ENCODE measurements around the gene MYH9. TPM values are rescaled to one million over a fixed set of nuclear protein-coding genes. Genes with fewer than 3 reads are reported as not detected.

The MYH9 gene
- polyA plus RNA-seq, 1 donor from 2014 or later, result 7.1 TPM

GRCh38 chr22:36294801-36295200, 93.0 kb downstream of the MYH9 start:
- Histone ChIP-seq H2AFZ (ENCODE audit: low read depth, low read length) (no peak overlapping the region), H4K20me1 (ENCODE audit: insufficient read depth) (no peaks in the 10 kb centered on the region), H3K9me2 (ENCODE audit: insufficient read depth, low read length) (no peaks in the 10 kb centered on the region), H3K36me3 (ENCODE audit: insufficient read depth, low read length) (peaks cover under 1% of the 10 kb centered on the region), H3K79me2 (replicated peaks; ENCODE audit: insufficient read depth, low read length) (no peaks in the 10 kb centered on the region), H3F3A (ENCODE audit: insufficient read depth, low read length, poor library complexity, severe bottlenecking) (no peaks in the 10 kb centered on the region), H3K27ac (ENCODE audit: low read length) (no peak overlapping the region), H3K4me2 (ENCODE audit: low read length) (no peak overlapping the region), H3K27me3 (ENCODE audit: insufficient read depth, low read depth, low read length) (no peaks in the 10 kb centered on the region), H3K4me3 (ENCODE audit: low read length) (no peak overlapping the region), H3K9ac (ENCODE audit: low read length) (no peak overlapping the region), H3K9me3 (ENCODE audit: low read length) (no peaks in the 10 kb centered on the region)
- TF ChIP-seq SMC3 (conservative IDR thresholded peaks at IDR 0.05; ENCODE audit: poor library complexity), result no peak
- TF ChIP-seq TAF1 (IDR thresholded peaks at IDR 0.05; ENCODE audit: low read depth), result no peak
- no peak for TF ChIP-seq CTCF (IDR thresholded peaks at IDR 0.05; ENCODE audit: poor library complexity, severe bottlenecking)
- no peak for TF ChIP-seq RAD21 (conservative IDR thresholded peaks at IDR 0.05)
- no peak for TF ChIP-seq POLR2AphosphoS5 (IDR thresholded peaks at IDR 0.05)
- TF ChIP-seq REST (IDR thresholded peaks at IDR 0.05; ENCODE audit: borderline replicate concordance), result no peak
- no peak for TF ChIP-seq EP300 (conservative IDR thresholded peaks at IDR 0.05; ENCODE audit: poor library complexity, severe bottlenecking)
- TF ChIP-seq EZH2 (IDR thresholded peaks at IDR 0.05; ENCODE audit: borderline replicate concordance, insufficient read depth, low read length, poor library complexity, severe bottlenecking), result no peak
- TF ChIP-seq MXI1 (conservative IDR thresholded peaks at IDR 0.05; ENCODE audit: poor library complexity, severe bottlenecking), result no peak

- Histone ChIP-seq H3K9ac (ENCODE audit: low read length) (no peak overlapping the region), H3K79me2 (replicated peaks; ENCODE audit: insufficient read depth, low read length) (no peaks in the 10 kb centered on the region), H3K27me3 (ENCODE audit: insufficient read depth, low read depth, low read length) (no peaks in the 10 kb centered on the region), H3K9me2 (ENCODE audit: insufficient read depth, low read length) (no peaks in the 10 kb centered on the region), H3K4me3 (ENCODE audit: low read length) (no peak overlapping the region), H4K20me1 (ENCODE audit: insufficient read depth) (no peaks in the 10 kb centered on the region), H3F3A (ENCODE audit: insufficient read depth, low read length, poor library complexity, severe bottlenecking) (no peaks in the 10 kb centered on the region), H3K4me2 (ENCODE audit: low read length) (no peak overlapping the region), H3K9me3 (ENCODE audit: low read length) (no peaks in the 10 kb centered on the region), H3K27ac (ENCODE audit: low read length) (no peak overlapping the region), H3K36me3 (ENCODE audit: insufficient read depth, low read length) (peaks cover 6% of the 10 kb centered on the region), H2AFZ (ENCODE audit: low read depth, low read length) (no peak overlapping the region)
- TF ChIP-seq EZH2 (IDR thresholded peaks at IDR 0.05; ENCODE audit: borderline replicate concordance, insufficient read depth, low read length, poor library complexity, severe bottlenecking) (no peak), REST (IDR thresholded peaks at IDR 0.05; ENCODE audit: borderline replicate concordance) (no peak), POLR2AphosphoS5 (IDR thresholded peaks at IDR 0.05) (no peak), MXI1 (conservative IDR thresholded peaks at IDR 0.05; ENCODE audit: poor library complexity, severe bottlenecking) (no peak), RAD21 (conservative IDR thresholded peaks at IDR 0.05) (no peak), TAF1 (IDR thresholded peaks at IDR 0.05; ENCODE audit: low read depth) (no peak), EP300 (conservative IDR thresholded peaks at IDR 0.05; ENCODE audit: poor library complexity, severe bottlenecking) (no peak), SMC3 (conservative IDR thresholded peaks at IDR 0.05; ENCODE audit: poor library complexity) (no peak), CTCF (IDR thresholded peaks at IDR 0.05; ENCODE audit: poor library complexity, severe bottlenecking) (no peak)
These were observed 93.5 kb downstream of the MYH9 start for GRCh38 chr22:36294293-36294620.
